Upper lobe of right lung (tissue), 1 donor: ENCODE data around the gene LTBP2. TPM values are rescaled to one million over a fixed set of nuclear protein-coding genes. Genes with fewer than 3 reads are reported as not detected.

Experiments used
- ATAC-seq: fragments of 200-7000 bp; cut with Tn5 transposase; one replicate; pipeline ENCODE4 v1.9.1; 2020; ENCODE audit warnings: mild to moderate bottlenecking, moderate library complexity
- DNase-seq: peaks from one replicate; pipeline ENCODE4 v3.0.0-alpha.2; 2020
- H3K27ac ChIP-seq: fragments of 200-600 bp; one replicate; pipeline ENCODE4 v1.8.0; 2022
- H3K27me3 ChIP-seq: fragments of 200-600 bp; one replicate; pipeline ENCODE4 v1.8.0; 2022; ENCODE audit warnings: mild to moderate bottlenecking
- H3K36me3 ChIP-seq: fragments of 200-600 bp; one replicate; pipeline ENCODE4 v1.8.0; 2022
- H3K4me1 ChIP-seq: fragments of 200-600 bp; one replicate; pipeline ENCODE4 v1.8.0; 2022
- H3K4me3 ChIP-seq: fragments of 200-600 bp; one replicate; pipeline ENCODE4 v1.8.0; 2022; ENCODE audit warnings: mild to moderate bottlenecking
- H3K9me3 ChIP-seq: fragments of 200-600 bp; one replicate; pipeline ENCODE4 v1.8.0; 2022
- intact Hi-C: fragments of 100-400 bp; cut with DNase I; formaldehyde crosslinking; loops from one replicate; pipeline ENCODE4 v1.11.0; 2022
- total RNA-seq: library from RNA; stranded (reverse); fragmentation: NEBNext Ultra II Directional; extraction: Animal tissue kit (Norgen Biotek cat#: 25700); gene quantifications from one replicate; pipeline ENCODE4 v1.2.1, GENCODE V29; 2021
- TF ChIP-seq, protein P1 (sequence below): fragments of 200-600 bp; IDR thresholded peaks from one replicate; pipeline ENCODE4 v1.8.0; 2022; ENCODE audit warnings: antibody characterized with exemption
- donor health status: DM: no; HTN: yes; CAD: no; lungs with severe emphysema.

Gene LTBP2
- total RNA-seq, 1 donor from 2014 or later, result 117 TPM

GRCh38 chr14:74475678-74476077 is 136.4 kb downstream of the LTBP2 start:
- peaks cover under 1% of the 10 kb centered on the region for H3K4me1 ChIP-seq
- intact Hi-C loops, result loop anchor here (5.0 kb wide), 1 partner anchor 113 kb away; no protein-coding TSS in a partner anchor
- H3K36me3 ChIP-seq, result peaks cover 85% of the 10 kb centered on the region
- H3K27ac ChIP-seq, result no peak overlapping the region
- ATAC-seq, result no peak
- H3K4me3 ChIP-seq, result no peak overlapping the region
- no peak for DNase-seq
- H3K27me3 ChIP-seq, result no peaks in the 10 kb centered on the region
- TF ChIP-seq, protein P1, sequence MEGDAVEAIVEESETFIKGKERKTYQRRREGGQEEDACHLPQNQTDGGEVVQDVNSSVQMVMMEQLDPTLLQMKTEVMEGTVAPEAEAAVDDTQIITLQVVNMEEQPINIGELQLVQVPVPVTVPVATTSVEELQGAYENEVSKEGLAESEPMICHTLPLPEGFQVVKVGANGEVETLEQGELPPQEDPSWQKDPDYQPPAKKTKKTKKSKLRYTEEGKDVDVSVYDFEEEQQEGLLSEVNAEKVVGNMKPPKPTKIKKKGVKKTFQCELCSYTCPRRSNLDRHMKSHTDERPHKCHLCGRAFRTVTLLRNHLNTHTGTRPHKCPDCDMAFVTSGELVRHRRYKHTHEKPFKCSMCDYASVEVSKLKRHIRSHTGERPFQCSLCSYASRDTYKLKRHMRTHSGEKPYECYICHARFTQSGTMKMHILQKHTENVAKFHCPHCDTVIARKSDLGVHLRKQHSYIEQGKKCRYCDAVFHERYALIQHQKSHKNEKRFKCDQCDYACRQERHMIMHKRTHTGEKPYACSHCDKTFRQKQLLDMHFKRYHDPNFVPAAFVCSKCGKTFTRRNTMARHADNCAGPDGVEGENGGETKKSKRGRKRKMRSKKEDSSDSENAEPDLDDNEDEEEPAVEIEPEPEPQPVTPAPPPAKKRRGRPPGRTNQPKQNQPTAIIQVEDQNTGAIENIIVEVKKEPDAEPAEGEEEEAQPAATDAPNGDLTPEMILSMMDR, result no peak
- H3K9me3 ChIP-seq, result no peaks in the 10 kb centered on the region

DNA sequence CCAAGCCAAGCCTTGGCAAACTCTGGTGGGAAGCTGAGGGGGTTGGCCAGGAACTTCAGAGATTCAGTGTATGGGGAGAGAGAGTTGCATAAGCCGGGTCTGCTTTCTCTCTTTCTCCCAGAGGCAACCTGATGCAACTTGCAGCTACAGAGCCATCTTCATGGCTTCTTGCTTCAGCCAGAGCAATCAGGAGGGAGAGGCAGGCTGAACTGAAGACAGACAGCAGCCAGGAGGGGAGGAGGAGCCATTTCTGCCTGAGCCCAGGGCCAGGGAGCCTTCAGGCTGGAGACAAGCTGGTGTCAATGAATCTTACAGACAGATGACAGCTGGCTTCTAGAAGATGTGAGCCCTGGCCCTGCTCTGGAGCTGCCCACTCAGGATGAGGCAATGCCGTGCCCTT is 137.7 kb downstream of the LTBP2 start:
- intact Hi-C loops, result no loop called here
- Histone ChIP-seq H3K27me3 (no peaks in the 10 kb centered on the region), H3K9me3 (no peaks in the 10 kb centered on the region), H3K36me3 (peaks cover 71% of the 10 kb centered on the region), H3K27ac (no peak overlapping the region), H3K4me1 (peaks cover 11% of the 10 kb centered on the region), H3K4me3 (no peak overlapping the region)
- ATAC-seq (peak; percentile 10), DNase-seq (no peak)
- TF ChIP-seq, protein P1, result no peak

- intact Hi-C loops, result no loop called here
- ATAC-seq, result peak; percentile 77
- H3K27ac ChIP-seq, result no peak overlapping the region
- H3K4me3 ChIP-seq, result no peak overlapping the region
- peaks cover 11% of the 10 kb centered on the region for H3K4me1 ChIP-seq
- TF ChIP-seq, protein P1, result no peak
- no peak for DNase-seq
- peaks cover 55% of the 10 kb centered on the region for H3K36me3 ChIP-seq
- H3K9me3 ChIP-seq, result no peaks in the 10 kb centered on the region
- no peaks in the 10 kb centered on the region for H3K27me3 ChIP-seq
Measured at GRCh38 chr14:74472601-74473000, 139.4 kb downstream of the LTBP2 start.

DNA sequence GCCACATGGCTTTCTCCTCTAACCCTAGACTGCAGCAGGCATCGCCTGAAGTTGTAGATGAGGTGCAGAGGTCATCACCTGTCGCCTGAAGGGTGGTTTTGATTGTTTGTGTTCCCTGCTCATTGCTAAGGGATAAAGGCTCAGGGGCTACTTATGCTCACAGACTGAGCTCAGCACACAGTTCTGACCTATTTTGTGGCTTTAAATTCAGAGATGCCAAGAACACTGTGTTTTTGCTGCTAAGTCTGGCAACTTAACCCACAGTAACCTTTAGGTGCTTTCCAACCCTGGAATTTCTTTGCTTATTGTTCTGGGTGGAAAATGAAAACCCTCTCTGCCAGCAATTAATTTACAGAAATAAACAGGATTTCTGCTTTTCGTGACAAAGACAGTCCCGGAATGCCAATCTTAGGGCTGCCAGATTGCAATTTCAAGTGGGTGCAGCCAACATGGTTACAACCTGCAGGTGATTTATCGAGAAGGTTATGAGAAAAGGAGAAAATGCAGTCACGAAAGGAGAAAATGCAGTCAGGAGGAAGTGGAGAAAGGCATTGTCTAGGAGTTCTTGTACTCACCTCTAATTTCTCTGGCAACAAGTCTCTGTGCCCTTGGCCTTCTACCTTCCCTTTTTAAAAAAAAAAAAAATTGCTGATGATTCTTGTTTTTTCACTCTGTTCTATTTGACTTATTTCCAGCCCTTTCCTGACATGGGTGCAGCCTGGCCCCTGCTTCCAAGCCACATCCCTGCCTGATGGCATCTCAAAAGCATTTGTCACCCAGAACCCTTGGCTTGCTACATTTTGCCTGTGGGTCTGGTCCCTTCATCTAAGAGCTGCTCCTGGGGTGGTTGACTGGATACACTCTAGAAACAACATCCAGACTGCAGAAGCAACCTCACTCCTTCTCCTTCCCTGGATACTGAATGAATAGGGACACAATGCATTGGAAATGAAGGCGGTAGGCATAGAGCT is 142.2 kb downstream of the LTBP2 start:
- Histone ChIP-seq H3K9me3 (no peaks in the 10 kb centered on the region), H3K27ac (no peak overlapping the region), H3K4me1 (peaks cover 11% of the 10 kb centered on the region), H3K36me3 (peaks cover 31% of the 10 kb centered on the region), H3K4me3 (no peak overlapping the region), H3K27me3 (no peaks in the 10 kb centered on the region)
- TF ChIP-seq, protein P1, result no peak
- intact Hi-C loops, result no loop called here
- no peak for ATAC-seq
- no peak for DNase-seq

DNA sequence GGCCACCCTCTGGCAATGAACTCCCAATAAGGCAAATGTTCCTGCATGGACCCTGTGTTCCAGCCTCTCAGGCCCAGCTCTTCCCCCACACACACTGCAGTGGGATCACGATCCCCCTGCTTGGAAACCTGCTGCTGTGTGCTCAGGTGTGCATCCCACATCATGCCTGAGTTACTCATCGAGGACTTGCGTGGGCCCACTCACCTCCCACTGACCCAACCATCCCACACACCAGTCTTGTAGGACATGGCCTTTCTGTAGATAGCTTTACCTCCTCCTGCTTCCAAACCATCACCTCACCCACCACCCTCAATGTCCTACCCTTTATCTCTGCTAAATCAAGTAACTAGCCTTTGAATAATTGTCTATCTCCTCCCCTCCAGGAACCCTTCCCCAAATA is 143.5 kb downstream of the LTBP2 start:
- Histone ChIP-seq H3K36me3 (peaks cover 19% of the 10 kb centered on the region), H3K27me3 (no peaks in the 10 kb centered on the region), H3K9me3 (no peaks in the 10 kb centered on the region), H3K4me1 (peaks cover 11% of the 10 kb centered on the region), H3K27ac (no peak overlapping the region), H3K4me3 (no peak overlapping the region)
- TF ChIP-seq, protein P1, result no peak
- intact Hi-C loops, result no loop called here
- ATAC-seq, result no peak
- no peak for DNase-seq
